Ishikawa (cell line): ENCODE measurements around the gene TP53RK.

Experiments
- CEBPB ChIP-seq: IDR thresholded peaks from 2 replicates; pipeline ENCODE4 v1.6.1; 2012
- FOXM1 ChIP-seq: IDR thresholded peaks from 2 replicates; pipeline ENCODE4 v1.6.1; 2012; ENCODE audit warnings: low read depth, borderline replicate concordance
- RAD21 ChIP-seq: IDR thresholded peaks from 2 replicates; pipeline ENCODE4 v1.6.1; 2012; ENCODE audit warnings: low read depth
- YY1 ChIP-seq: IDR thresholded peaks from 2 replicates; pipeline ENCODE4 v1.6.1; 2012; ENCODE audit warnings: low read depth
- TF ChIP-seq, protein P1 (sequence below): IDR thresholded peaks from 2 replicates; pipeline ENCODE4 v1.6.1; 2012
- TF ChIP-seq, protein P2 (sequence below): IDR thresholded peaks from 2 replicates; pipeline ENCODE4 v1.6.1; 2012; ENCODE audit warnings: low read depth, mild to moderate bottlenecking

DNA sequence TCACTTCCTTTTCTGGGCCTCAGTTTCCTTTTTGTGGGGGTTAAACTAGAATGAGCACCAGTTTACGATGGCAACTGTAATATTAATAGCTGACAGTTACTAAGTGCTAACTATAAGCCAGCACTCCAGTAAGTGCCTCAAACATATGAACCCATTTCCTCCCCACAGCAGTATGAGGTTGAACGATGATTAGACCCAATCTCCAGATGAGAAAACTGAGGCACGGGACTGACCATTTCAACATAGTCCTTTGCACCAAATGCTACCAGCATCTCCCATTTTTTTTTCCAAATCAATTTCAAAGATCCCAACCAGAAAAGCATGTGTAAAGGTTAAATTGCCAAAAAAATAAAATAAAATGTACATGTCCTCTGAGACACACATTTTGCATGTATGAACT lies 45.1 kb downstream of the TP53RK start:
- TF ChIP-seq CEBPB (no peak), RAD21 (no peak), FOXM1 (no peak), YY1 (no peak)
- TF ChIP-seq, protein P1, sequence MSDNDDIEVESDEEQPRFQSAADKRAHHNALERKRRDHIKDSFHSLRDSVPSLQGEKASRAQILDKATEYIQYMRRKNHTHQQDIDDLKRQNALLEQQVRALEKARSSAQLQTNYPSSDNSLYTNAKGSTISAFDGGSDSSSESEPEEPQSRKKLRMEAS, result no peak
- TF ChIP-seq, protein P2, sequence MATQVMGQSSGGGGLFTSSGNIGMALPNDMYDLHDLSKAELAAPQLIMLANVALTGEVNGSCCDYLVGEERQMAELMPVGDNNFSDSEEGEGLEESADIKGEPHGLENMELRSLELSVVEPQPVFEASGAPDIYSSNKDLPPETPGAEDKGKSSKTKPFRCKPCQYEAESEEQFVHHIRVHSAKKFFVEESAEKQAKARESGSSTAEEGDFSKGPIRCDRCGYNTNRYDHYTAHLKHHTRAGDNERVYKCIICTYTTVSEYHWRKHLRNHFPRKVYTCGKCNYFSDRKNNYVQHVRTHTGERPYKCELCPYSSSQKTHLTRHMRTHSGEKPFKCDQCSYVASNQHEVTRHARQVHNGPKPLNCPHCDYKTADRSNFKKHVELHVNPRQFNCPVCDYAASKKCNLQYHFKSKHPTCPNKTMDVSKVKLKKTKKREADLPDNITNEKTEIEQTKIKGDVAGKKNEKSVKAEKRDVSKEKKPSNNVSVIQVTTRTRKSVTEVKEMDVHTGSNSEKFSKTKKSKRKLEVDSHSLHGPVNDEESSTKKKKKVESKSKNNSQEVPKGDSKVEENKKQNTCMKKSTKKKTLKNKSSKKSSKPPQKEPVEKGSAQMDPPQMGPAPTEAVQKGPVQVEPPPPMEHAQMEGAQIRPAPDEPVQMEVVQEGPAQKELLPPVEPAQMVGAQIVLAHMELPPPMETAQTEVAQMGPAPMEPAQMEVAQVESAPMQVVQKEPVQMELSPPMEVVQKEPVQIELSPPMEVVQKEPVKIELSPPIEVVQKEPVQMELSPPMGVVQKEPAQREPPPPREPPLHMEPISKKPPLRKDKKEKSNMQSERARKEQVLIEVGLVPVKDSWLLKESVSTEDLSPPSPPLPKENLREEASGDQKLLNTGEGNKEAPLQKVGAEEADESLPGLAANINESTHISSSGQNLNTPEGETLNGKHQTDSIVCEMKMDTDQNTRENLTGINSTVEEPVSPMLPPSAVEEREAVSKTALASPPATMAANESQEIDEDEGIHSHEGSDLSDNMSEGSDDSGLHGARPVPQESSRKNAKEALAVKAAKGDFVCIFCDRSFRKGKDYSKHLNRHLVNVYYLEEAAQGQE, result no peak
